ENCODE results near the gene SLC8A3.

DNA sequence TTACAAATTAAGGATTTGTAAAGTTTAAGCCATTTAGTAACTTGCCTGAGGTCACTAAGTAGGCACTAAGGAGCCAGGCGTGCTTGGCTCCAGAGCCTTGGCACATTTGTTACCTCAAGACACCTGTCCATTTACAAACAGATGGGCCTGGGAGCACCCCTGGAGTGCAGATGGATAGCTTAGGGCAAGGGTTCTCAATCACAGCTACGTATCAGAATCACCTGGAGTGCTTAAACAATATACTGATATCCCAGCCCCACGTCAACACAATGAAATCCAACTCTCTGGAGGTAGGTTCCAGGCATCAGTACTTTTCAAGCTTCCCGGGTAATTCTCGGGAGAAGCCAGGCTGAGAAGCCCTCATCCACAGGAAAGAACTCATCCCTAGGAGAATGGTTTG, 45.4 kb downstream of the SLC8A3 start:
- TF ChIP-seq POLR2AphosphoS5 (IDR thresholded peaks at IDR 0.05; ENCODE audit: borderline replicate concordance, low read depth, low read length) (no peak), EZH2 (IDR thresholded peaks at IDR 0.05) (no peak)
